HL-60 (cell line): ENCODE data around the gene C2orf78.

Experiments used
- CTCF ChIP-seq: IDR thresholded peaks from one replicate; pipeline ENCODE4 v1.5.1; 2011; ENCODE audit warnings: low read length, control low read depth, inconsistent platforms; ENCODE audit not compliant: insufficient read depth
- GABPA ChIP-seq: IDR thresholded peaks from 2 replicates; pipeline ENCODE4 v1.6.1; 2012; ENCODE audit warnings: low read depth
- POLR2AphosphoS5 ChIP-seq: IDR thresholded peaks from 2 replicates; pipeline ENCODE4 v1.6.1; 2012; ENCODE audit warnings: low read depth
- REST ChIP-seq: IDR thresholded peaks from 2 replicates; pipeline ENCODE4 v1.6.1; 2012; ENCODE audit warnings: low read depth; ENCODE audit not compliant: insufficient replicate concordance

GRCh38 chr2:73837847-73838585 lies 54.0 kb downstream of the C2orf78 start:
- TF ChIP-seq CTCF (no peak), POLR2AphosphoS5 (no peak), GABPA (no peak), REST (no peak)
